Measurements from ENCODE around the gene KRTAP5-3.

The KRTAP5-3 gene

GRCh38 chr11:1563149-1563638 lies 45.1 kb downstream of the KRTAP5-3 start:
- no peak for DNase-seq

- no peak for DNase-seq
Measured at GRCh38 chr11:1562469-1563148, 45.7 kb downstream of the KRTAP5-3 start.

- DNase-seq = no peak
Measured at GRCh38 chr11:1561955-1562354, 46.3 kb downstream of the KRTAP5-3 start.

- no peak for DNase-seq
Measured at GRCh38 chr11:1561266-1561665, 47.0 kb downstream of the KRTAP5-3 start.

- no peak for DNase-seq
Measured at GRCh38 chr11:1560649-1561251, 47.5 kb downstream of the KRTAP5-3 start.

GRCh38 chr11:1560002-1560648 lies 48.1 kb downstream of the KRTAP5-3 start:
- DNase-seq = no peak

GRCh38 chr11:1559111-1559951 lies 48.9 kb downstream of the KRTAP5-3 start:
- DNase-seq = peak; percentile 95

- DNase-seq = no peak
Measured at GRCh38 chr11:1558775-1559110, 49.5 kb downstream of the KRTAP5-3 start.

GRCh38 chr11:1557904-1558774 lies 50.1 kb downstream of the KRTAP5-3 start:
- no peak for DNase-seq
